IMR-90 (cell line): ENCODE results near the gene RAC3. TPM values are rescaled to one million over a fixed set of nuclear protein-coding genes. Genes with fewer than 3 reads are reported as not detected.

Experiments used
- ATAC-seq: fragments of 200-7000 bp; cut with Tn5 transposase; 2 replicates; pipeline ENCODE4 v1.9.1; 2020; ENCODE audit warnings: low read depth, mild to moderate bottlenecking, moderate library complexity
- BruUV-seq: library from RNA; stranded (reverse); fragments of 400-500 nt; replicated peaks from 2 replicates; lab custom pipeline; 2021; lab: Mats Ljungman, UMichigan
- CTCF ChIA-PET: fragments of 300-600 bp; formaldehyde crosslinking; extraction: SDS; loops from one replicate; lab custom pipeline; 2021; ENCODE audit warnings: antibody characterized with exemption; lab: Yijun Ruan, JAX
- POLR2A ChIA-PET: fragments of 300-600 bp; sonication (Branson Sonifier 250); formaldehyde crosslinking; loops from one replicate; lab custom pipeline; 2022; ENCODE audit warnings: antibody characterized with exemption; ENCODE audit not compliant: unreplicated experiment; lab: Charles Lee
- DNase-seq: peaks from one replicate; pipeline ENCODE4 v3.0.0; 2013
- H2AFZ ChIP-seq: replicated peaks from 2 replicates; pipeline ENCODE3; 2013; ENCODE audit warnings: low read length, mild to moderate bottlenecking; ENCODE audit not compliant: poor library complexity
- H2AK5ac ChIP-seq: 2 replicates; pipeline ENCODE4 v1.6.1; 2013; ENCODE audit warnings: low read depth, low read length, inconsistent platforms
- H2AK9ac ChIP-seq: replicated peaks from 2 replicates; pipeline ENCODE3; 2013; ENCODE audit warnings: mild to moderate bottlenecking, low read depth, low read length, moderate library complexity; ENCODE audit not compliant: poor library complexity
- H2BK120ac ChIP-seq: 2 replicates; pipeline ENCODE4 v1.6.1; 2013; ENCODE audit warnings: low read depth, low read length, inconsistent platforms
- H2BK15ac ChIP-seq: 3 replicates; pipeline ENCODE4 v1.6.1; 2013; ENCODE audit warnings: low read depth, low read length, inconsistent platforms
- H2BK20ac ChIP-seq: 2 replicates; pipeline ENCODE4 v1.6.1; 2013; ENCODE audit warnings: low read depth, mild to moderate bottlenecking, inconsistent platforms, low read length, moderate library complexity
- H2BK5ac ChIP-seq: 2 replicates; pipeline ENCODE4 v1.6.1; 2013; ENCODE audit warnings: mild to moderate bottlenecking, low read depth, low read length, inconsistent platforms; ENCODE audit not compliant: poor library complexity, severe bottlenecking
- H3K14ac ChIP-seq: replicated peaks from 2 replicates; pipeline ENCODE4 v1.6.1; 2013; ENCODE audit warnings: low read depth, low read length, inconsistent platforms
- H3K18ac ChIP-seq: 2 replicates; pipeline ENCODE4 v1.6.1; 2013; ENCODE audit warnings: low read depth, low read length, control low read depth
- H3K23ac ChIP-seq: 2 replicates; pipeline ENCODE4 v1.6.1; 2013; ENCODE audit warnings: low read depth, low read length, inconsistent platforms
- H3K27ac ChIP-seq: 2 replicates; pipeline ENCODE4 v1.5.1; 2013; ENCODE audit warnings: mild to moderate bottlenecking, control low read depth, low read length; ENCODE audit not compliant: insufficient read depth
- H3K27me3 ChIP-seq: 2 replicates; pipeline ENCODE4 v1.6.1; 2013; ENCODE audit warnings: low read length; ENCODE audit not compliant: control insufficient read depth, insufficient read depth
- H3K36me3 ChIP-seq: 2 replicates; pipeline ENCODE4 v1.6.1; 2013; ENCODE audit warnings: low read length, mixed read lengths; ENCODE audit not compliant: control insufficient read depth, insufficient read depth
- H3K4ac ChIP-seq: 2 replicates; pipeline ENCODE4 v1.6.1; 2013; ENCODE audit warnings: low read depth, low read length, inconsistent platforms
- H3K4me1 ChIP-seq: 2 replicates; pipeline ENCODE4 v1.6.1; 2013; ENCODE audit warnings: low read length, mixed read lengths; ENCODE audit not compliant: control insufficient read depth, insufficient read depth
- H3K4me2 ChIP-seq: 2 replicates; pipeline ENCODE4 v1.6.1; 2013; ENCODE audit warnings: low read depth, mild to moderate bottlenecking, control low read depth, low read length, moderate library complexity
- H3K4me3 ChIP-seq: 2 replicates; pipeline ENCODE4 v1.5.1; 2013; ENCODE audit warnings: low read depth, mild to moderate bottlenecking, control low read depth, low read length, moderate library complexity; ENCODE audit not compliant: insufficient read depth
- H3K56ac ChIP-seq: 2 replicates; pipeline ENCODE4 v1.6.1; 2013; ENCODE audit warnings: low read length, inconsistent platforms; ENCODE audit not compliant: insufficient read depth; ENCODE audit errors: extremely low read depth
- H3K79me1 ChIP-seq, 2 experiments: 2 replicates each; pipeline ENCODE4 v1.6.1; 2013; ENCODE audit warnings: low read length in 2 of 2, inconsistent platforms in 1 of 2, low read depth in 1 of 2
- H3K9ac ChIP-seq: 2 replicates; pipeline ENCODE4 v1.6.1; 2013; ENCODE audit warnings: low read depth, low read length, control low read depth
- H3K9me1 ChIP-seq: 2 replicates; pipeline ENCODE4 v1.6.1; 2013; ENCODE audit warnings: low read length, inconsistent platforms; ENCODE audit not compliant: insufficient read depth
- H3K9me3 ChIP-seq: 2 replicates; pipeline ENCODE4 v1.6.1; 2013; ENCODE audit warnings: low read length; ENCODE audit not compliant: control insufficient read depth, insufficient read depth
- H4K20me1 ChIP-seq: 2 replicates; pipeline ENCODE4 v1.6.1; 2013; ENCODE audit warnings: low read length, inconsistent platforms; ENCODE audit not compliant: insufficient read depth
- H4K5ac ChIP-seq: 2 replicates; pipeline ENCODE4 v1.6.1; 2013; ENCODE audit warnings: mild to moderate bottlenecking, low read depth, low read length, control low read depth
- H4K8ac ChIP-seq, 2 experiments: 2 replicates each; pipeline ENCODE4 v1.6.1; 2013; ENCODE audit warnings: low read depth in 2 of 2, low read length in 2 of 2, control low read depth in 1 of 2, inconsistent platforms in 1 of 2
- H4K91ac ChIP-seq: 2 replicates; pipeline ENCODE4 v1.6.1; 2013; ENCODE audit warnings: low read depth, low read length, inconsistent platforms; ENCODE audit not compliant: insufficient read depth
- CEBPB ChIP-seq: IDR thresholded peaks from 2 replicates; pipeline ENCODE4 v1.6.1; 2012; ENCODE audit warnings: low read depth, low read length, improper control_type of control experiment
- CTCF ChIP-seq: conservative IDR thresholded peaks from 2 replicates; pipeline ENCODE4 v1.5.1; 2012; ENCODE audit warnings: mild to moderate bottlenecking, low read depth, low read length, improper control_type of control experiment
- FOS ChIP-seq: fragments of 150-350 bp; IDR thresholded peaks from 2 replicates; pipeline ENCODE4 v1.6.1; 2016; ENCODE audit warnings: low read depth, low read length
- MAFK ChIP-seq: IDR thresholded peaks from 2 replicates; pipeline ENCODE4 v1.6.1; 2012; ENCODE audit warnings: low read depth, low read length, improper control_type of control experiment
- MAZ ChIP-seq: IDR thresholded peaks from 2 replicates; pipeline ENCODE4 v1.6.1; 2012; ENCODE audit warnings: low read depth, mild to moderate bottlenecking, low read length, improper control_type of control experiment, moderate library complexity, borderline replicate concordance
- NFE2L2 ChIP-seq: fragments of 150-350 bp; IDR thresholded peaks from 2 replicates; pipeline ENCODE4 v1.6.1; 2016; ENCODE audit warnings: low read depth, mild to moderate bottlenecking, low read length
- POLR2A ChIP-seq: IDR thresholded peaks from 2 replicates; pipeline ENCODE4 v1.6.1; 2012; ENCODE audit warnings: mild to moderate bottlenecking, low read depth, low read length
- RAD21 ChIP-seq: IDR thresholded peaks from 2 replicates; pipeline ENCODE4 v1.6.1; 2012; ENCODE audit warnings: low read length, improper control_type of control experiment
- RCOR1 ChIP-seq: IDR thresholded peaks from 2 replicates; pipeline ENCODE4 v1.6.1; 2012; ENCODE audit warnings: mild to moderate bottlenecking, low read length, improper control_type of control experiment; ENCODE audit not compliant: insufficient replicate concordance
- RFX5 ChIP-seq: IDR thresholded peaks from 2 replicates; pipeline ENCODE4 v1.8.0; 2012; ENCODE audit warnings: low read depth, mild to moderate bottlenecking, low read length, moderate library complexity
- WGBS, 2 experiments: methylation state at CpG; one replicate each; pipeline versions ENCODE4 v1.1.5 to v1.1.7; 2013; ENCODE audit warnings: missing lambda C conversion rate in 2 of 2; ENCODE audit not compliant: insufficient read length in 1 of 2; ENCODE audit errors: extremely low coverage in 2 of 2; 5-methylcytosine and 5-hydroxymethylcytosine counted together
- dilution Hi-C: fragments of 300-500 bp; cut with HindIII; formaldehyde crosslinking; loops from one replicate; pipeline ENCODE4 v1.14.3; 2018; ENCODE audit warnings: low sequenced_read_pairs; ENCODE audit not compliant: unreplicated experiment
- in situ Hi-C: fragments of 300-500 bp; cut with MboI; formaldehyde crosslinking; loops from 3 replicates; pipeline ENCODE4 v1.14.3; 2019; ENCODE audit warnings: low sequenced_read_pairs, inconsistent platforms, mixed read lengths
- intact Hi-C: fragments of 100-400 bp; cut with micrococcal nuclease; formaldehyde crosslinking; loops from 2 replicates; pipeline ENCODE4 v1.10.0; 2022
- polyA plus RNA-seq, 3 experiments: library from polyadenylated mRNA; depleted of rRNA; stranded (reverse); fragments of >200 nt; gene quantifications; 2 replicates each; pipeline ENCODE4 v1.2.3, GENCODE V29; 2012; ENCODE audit warnings: low replicate concordance in 1 of 3
- total RNA-seq: library from RNA; depleted of rRNA; stranded (reverse); fragments of >200 nt; gene quantifications from 2 replicates; pipeline ENCODE4 v1.2.3, GENCODE V29; 2012

The RAC3 gene
- total and polyA plus RNA-seq, 2 of the 4 experiments (the other 2 are of a cell fraction): 5.7 to 23.4 TPM

GRCh38 chr17:82062984-82063368 is 31.5 kb downstream of the RAC3 start (continued):
- no peak for TF ChIP-seq RAD21
- no peak for TF ChIP-seq RFX5
- TF ChIP-seq NFE2L2: no peak
- TF ChIP-seq MAFK: no peak
- TF ChIP-seq CEBPB: no peak
- no peak for TF ChIP-seq FOS
- no peak for TF ChIP-seq POLR2A

GRCh38 chr17:82063424-82064415 is 32.2 kb downstream of the RAC3 start:
- Histone ChIP-seq H3K18ac (no peak overlapping the region), H3K4me3 (no peak overlapping the region), H4K8ac (no peak overlapping the region), H2BK20ac (no peak overlapping the region), H3K14ac (no peak overlapping the region), H2AFZ (peak overlapping the region; percentile 21), H3K27ac (no peak overlapping the region), H3K56ac (no peak overlapping the region), H2AK9ac (peak overlapping the region; percentile 24), H4K91ac (no peak overlapping the region), H2BK120ac (no peak overlapping the region), H3K4me2 (no peak overlapping the region), H3K23ac (no peak overlapping the region), H3K27me3 (no peaks in the 10 kb centered on the region), H4K20me1 (peaks cover 3% of the 10 kb centered on the region; the same call in 1 of the 2 replicates), H3K9me1 (no peaks in the 10 kb centered on the region; the same call in 1 of the 2 replicates), H3K79me1 (peaks cover 5 to 36% of the 10 kb centered on the region in 2 experiments; a peak in 3 of 4 replicates), H2AK5ac (no peak overlapping the region), H2BK15ac (no peak overlapping the region), H3K36me3 (peaks cover 42% of the 10 kb centered on the region), H3K9ac (no peak overlapping the region), H4K5ac (no peak overlapping the region), H3K4me1 (peaks cover 10% of the 10 kb centered on the region), H2BK5ac (no peak overlapping the region), H3K9me3 (no peaks in the 10 kb centered on the region), H3K4ac (no peak overlapping the region)
- TF ChIP-seq RCOR1 (no peak), MAZ (no peak), CTCF (no peak), RAD21 (no peak), RFX5 (no peak)
- no TSS peak for BruUV-seq
- ChIA-PET POLR2A (no interaction called here), CTCF (no interaction called here)
- dilution Hi-C loops: no loop called here
- no peak for DNase-seq
- intact Hi-C loops: no loop called here
- in situ Hi-C loops: no loop called here
- WGBS, 2 experiments: 90% methylated on average over 10 of the region's 20 CpGs; no CpG with 5 or more reads in 1 of the 2 experiments
- no peak for ATAC-seq
